Measurements from ENCODE around the gene TFAP2A.

The TFAP2A gene

DNA sequence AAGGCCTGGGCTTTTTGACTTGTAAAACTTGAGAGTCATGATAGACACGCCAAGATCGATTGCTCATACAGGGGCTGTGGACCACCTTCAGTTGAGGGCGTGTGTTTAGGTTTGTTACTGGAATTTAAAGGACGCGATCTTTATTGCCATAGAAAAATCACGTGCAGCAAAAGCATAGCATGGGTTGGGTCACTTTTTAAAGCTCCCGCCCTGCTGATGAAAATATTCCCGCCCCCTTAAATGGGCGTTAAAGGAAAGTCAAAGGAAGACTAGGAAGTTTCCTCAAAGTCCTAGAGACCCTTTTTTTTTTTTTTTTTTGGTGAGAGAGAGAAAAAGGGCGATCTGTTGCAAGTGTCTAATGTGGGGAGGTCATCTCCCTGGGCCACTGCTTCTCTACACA lies 23.1 kb downstream of the TFAP2A start:
- TF ChIP-seq CTCF (IDR thresholded peaks at IDR 0.05; ENCODE audit: low read depth, low read length): no peak
- DNase-seq (ENCODE audit: extremely low read depth, low read depth): no peak

DNA sequence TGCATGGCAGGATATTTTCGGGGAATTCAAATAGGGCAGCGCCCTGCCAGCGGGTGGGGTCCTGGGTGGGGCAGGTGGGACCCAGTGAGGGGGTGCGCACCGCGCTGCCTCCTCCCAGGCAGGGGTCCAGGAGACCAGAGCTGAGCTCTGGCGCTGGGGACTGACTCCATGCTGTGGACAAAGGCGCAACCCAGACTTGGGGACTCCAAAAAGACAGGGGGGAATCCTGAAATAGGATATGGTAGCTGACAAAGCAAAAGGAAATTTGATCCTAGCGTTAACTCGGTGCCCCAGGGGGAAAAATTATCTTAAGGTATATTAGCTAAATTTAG lies 23.6 kb downstream of the TFAP2A start:
- no peak for DNase-seq (ENCODE audit: extremely low read depth, low read depth)
- TF ChIP-seq CTCF (IDR thresholded peaks at IDR 0.05; ENCODE audit: low read depth, low read length): no peak

DNA sequence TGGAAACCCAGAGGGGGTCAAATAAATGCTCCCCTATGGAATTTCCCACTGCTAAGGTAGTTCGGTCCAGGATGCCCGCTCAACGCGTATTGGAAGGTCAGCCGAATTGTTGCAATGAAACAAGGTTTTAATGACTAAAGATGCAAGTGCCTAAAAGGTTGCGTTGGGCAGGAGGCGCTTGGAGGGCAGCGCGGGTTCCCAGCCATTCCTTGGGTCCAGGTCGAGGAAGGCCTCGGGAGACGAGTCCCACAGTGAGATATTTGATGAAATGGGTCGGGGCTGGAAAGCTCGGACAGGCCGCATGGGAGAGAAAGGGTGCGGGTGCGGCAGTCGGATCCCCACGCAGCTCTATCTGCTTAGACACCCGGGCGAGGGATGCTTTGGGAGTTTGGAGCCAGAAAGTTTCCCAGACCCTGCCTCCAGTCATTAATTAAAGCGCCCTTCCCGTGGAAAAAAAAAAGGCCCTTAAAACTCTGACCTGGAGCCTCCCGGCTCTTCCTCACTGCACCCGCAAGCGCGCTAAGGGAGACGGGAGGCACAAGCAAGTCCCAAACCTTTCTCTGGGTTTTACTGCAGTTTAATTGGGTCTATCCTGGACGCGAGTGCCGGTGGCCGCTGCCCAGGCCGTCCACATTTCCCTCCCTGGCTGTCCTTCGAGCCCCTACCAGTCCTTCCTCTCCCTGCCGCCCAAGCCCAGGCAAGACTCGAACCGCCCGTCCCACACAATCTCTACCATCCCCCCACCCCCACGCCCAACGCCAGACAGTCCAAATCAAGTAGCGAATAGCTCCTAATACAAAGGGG lies 24.2 kb downstream of the TFAP2A start:
- DNase-seq (ENCODE audit: extremely low read depth, low read depth): no peak
- TF ChIP-seq CTCF (IDR thresholded peaks at IDR 0.05; ENCODE audit: low read depth, low read length): no peak

- TF ChIP-seq CTCF (IDR thresholded peaks at IDR 0.05; ENCODE audit: low read depth, low read length): no peak
- no peak for DNase-seq (ENCODE audit: extremely low read depth, low read depth)
Measured at GRCh38 chr6:10389739-10390494, 25.0 kb downstream of the TFAP2A start.

DNA sequence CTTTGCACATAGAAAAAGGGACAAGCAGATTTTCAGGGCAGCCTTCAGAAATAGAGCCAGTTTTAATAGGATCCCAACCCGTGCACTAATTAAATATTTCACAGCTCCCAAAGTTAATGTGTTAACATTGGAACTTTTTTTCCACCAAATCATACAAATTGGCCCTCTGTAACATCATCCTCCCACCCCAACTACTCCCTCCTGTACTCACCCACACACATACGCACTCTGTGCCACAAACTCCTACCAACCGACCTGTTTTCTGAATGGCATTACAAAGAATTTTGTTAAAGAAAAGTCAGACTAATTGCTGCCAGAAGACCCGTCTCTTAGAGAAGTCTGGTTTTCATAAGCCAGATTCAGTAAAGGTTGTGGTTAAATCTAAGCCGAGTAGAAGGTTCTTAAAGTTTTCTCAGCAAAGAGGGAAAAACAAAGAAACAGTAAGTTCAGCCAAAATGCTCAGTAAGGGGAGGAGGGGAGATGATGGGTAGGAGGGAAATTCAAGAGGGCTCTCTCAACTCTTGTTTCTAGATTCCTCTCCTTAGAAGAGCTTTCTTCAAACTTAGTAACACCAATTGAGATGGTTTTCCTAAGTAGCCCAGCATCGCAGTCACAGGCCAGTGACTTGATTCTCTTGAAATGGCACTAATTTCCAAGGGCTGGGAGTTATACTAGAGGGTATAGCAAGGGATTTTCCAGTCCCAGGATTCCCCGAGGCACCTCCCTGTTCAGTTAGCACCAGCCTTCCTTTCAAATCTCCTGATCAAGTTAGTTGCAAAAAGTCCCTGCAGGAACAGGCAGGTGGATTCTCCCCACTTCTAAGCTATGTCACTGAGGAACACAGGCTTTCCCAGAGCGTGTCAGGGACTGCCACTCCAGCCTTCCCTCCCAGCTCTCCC lies 27.9 kb downstream of the TFAP2A start:
- TF ChIP-seq CTCF (IDR thresholded peaks at IDR 0.05; ENCODE audit: low read depth, low read length): no peak

GRCh38 chr6:10386220-10386619 lies 28.7 kb downstream of the TFAP2A start:
- TF ChIP-seq CTCF (IDR thresholded peaks at IDR 0.05; ENCODE audit: low read depth, low read length): no peak
- DNase-seq (ENCODE audit: extremely low read depth, low read depth): no peak

More for the DNA sequence above, 27.9 kb downstream of the TFAP2A start:
- no peak for DNase-seq (ENCODE audit: extremely low read depth, low read depth)

Measured in AG09319 (cell line).